PFSK-1 (cell line): ENCODE results near the gene CCDC88C.

Source experiments
- POLR2AphosphoS5 ChIP-seq: IDR thresholded peaks from 2 replicates; pipeline ENCODE4 v1.6.1; 2012; ENCODE audit warnings: low read depth, mild to moderate bottlenecking, control low read depth, low read length, moderate library complexity
- SIN3A ChIP-seq: IDR thresholded peaks from 2 replicates; pipeline ENCODE4 v1.6.1; 2012; ENCODE audit warnings: mild to moderate bottlenecking, low read length, moderate library complexity, borderline replicate concordance; ENCODE audit not compliant: insufficient read depth

GRCh38 chr14:91376547-91377477 lies 40.8 kb downstream of the CCDC88C start:
- TF ChIP-seq SIN3A (no peak), POLR2AphosphoS5 (no peak)
